Panc1 (cell line): ENCODE results near the gene SLC25A13. TPM values are rescaled to one million over a fixed set of nuclear protein-coding genes. Genes with fewer than 3 reads are reported as not detected.

ENCODE experiments used
- ATAC-seq: fragments of 200-7000 bp; cut with Tn5 transposase; 2 replicates; pipeline ENCODE4 v1.9.1; 2020; ENCODE audit warnings: mild to moderate bottlenecking, moderate library complexity
- BruUV-seq: library from RNA; stranded (reverse); fragments of 400-500 nt; replicated peaks from 2 replicates; lab custom pipeline; 2021; lab: Mats Ljungman, UMichigan
- CTCF ChIA-PET: fragments of 300-600 bp; sonication (Branson Sonifier 250); formaldehyde crosslinking; loops from one replicate; lab custom pipeline; 2022; ENCODE audit warnings: antibody characterized with exemption; lab: Charles Lee
- POLR2A ChIA-PET: fragments of 300-600 bp; sonication (Branson Sonifier 250); formaldehyde crosslinking; loops from one replicate; lab custom pipeline; 2022; ENCODE audit warnings: antibody characterized with exemption; lab: Charles Lee
- DNase-seq: peaks from one replicate; pipeline ENCODE4 v3.0.0-alpha.2; 2010; ENCODE audit warnings: low read depth, low spot score
- H3K27ac ChIP-seq: 2 replicates; pipeline ENCODE4 v1.5.1; 2011; ENCODE audit warnings: mild to moderate bottlenecking, low read length, inconsistent platforms
- H3K27me3 ChIP-seq: fragments of 200-500 bp; sonication (Bioruptor generic); 2 replicates; pipeline ENCODE4 v1.6.0; 2014; ENCODE audit warnings: low read length, inconsistent platforms; ENCODE audit not compliant: control insufficient read depth, insufficient read depth
- H3K36me3 ChIP-seq: fragments of 200-500 bp; sonication (Bioruptor generic); 2 replicates; pipeline ENCODE4 v1.5.1; 2014; ENCODE audit warnings: inconsistent platforms, mild to moderate bottlenecking, low read length, moderate library complexity; ENCODE audit not compliant: control insufficient read depth, insufficient read depth
- H3K4me1 ChIP-seq: 2 replicates; pipeline ENCODE4 v1.5.1; 2011; ENCODE audit warnings: inconsistent platforms, mild to moderate bottlenecking, low read length, moderate library complexity; ENCODE audit not compliant: control insufficient read depth, insufficient read depth
- H3K4me3 ChIP-seq, 2 experiments: 2 replicates each; pipeline ENCODE4 v1.5.1; 2011 to 2012; ENCODE audit warnings: low read depth in 2 of 2, low read length in 2 of 2, mild to moderate bottlenecking in 2 of 2, inconsistent platforms in 1 of 2, moderate library complexity in 1 of 2
- H3K9me3 ChIP-seq: fragments of 200-500 bp; sonication (Bioruptor generic); 2 replicates; pipeline ENCODE4 v1.5.1; 2014; ENCODE audit warnings: low read depth, mild to moderate bottlenecking, inconsistent platforms, low read length, moderate library complexity; ENCODE audit not compliant: control insufficient read depth, insufficient read depth
- POLR2AphosphoS5 ChIP-seq: IDR thresholded peaks from 2 replicates; pipeline ENCODE4 v1.6.1; 2012; ENCODE audit warnings: mild to moderate bottlenecking, low read depth, low read length, moderate library complexity
- SIN3A ChIP-seq: IDR thresholded peaks from 2 replicates; pipeline ENCODE4 v1.6.1; 2012; ENCODE audit warnings: low read depth, mild to moderate bottlenecking, low read length, moderate library complexity, borderline replicate concordance; ENCODE audit not compliant: insufficient read depth
- TCF7L2 ChIP-seq: IDR thresholded peaks from 2 replicates; pipeline ENCODE4 v1.6.1; 2011; ENCODE audit warnings: mild to moderate bottlenecking, low read depth, low read length, inconsistent platforms
- in situ Hi-C: cut with HindIII; loops from 2 replicates; pipeline ENCODE4 v1.10.0; 2016; ENCODE audit warnings: low sequenced_read_pairs, low pct_unique_long_range_greater_than_20kb
- intact Hi-C: fragments of 100-400 bp; cut with micrococcal nuclease; formaldehyde crosslinking; loops from one replicate; pipeline ENCODE4 v1.10.0; 2022; ENCODE audit not compliant: unreplicated experiment
- total RNA-seq: library from RNA; stranded (reverse); gene quantifications from one replicate; pipeline ENCODE4 v1.2.1, GENCODE V29; 2021; ENCODE audit not compliant: unreplicated experiment
- TF ChIP-seq, protein P1 (sequence below): fragments of 450-650 bp; IDR thresholded peaks from 2 replicates; pipeline ENCODE4 v1.5.1; 2017; ENCODE audit warnings: mild to moderate bottlenecking
- TF ChIP-seq, protein P2 (sequence below), 2 experiments: IDR thresholded peaks; 2 replicates each; pipeline ENCODE4 v1.6.1; 2011 to 2012; ENCODE audit warnings: low read depth in 2 of 2, control low read depth in 1 of 2, low read length in 1 of 2, mild to moderate bottlenecking in 1 of 2, moderate library complexity in 1 of 2; ENCODE audit not compliant: insufficient read depth in 1 of 2

Gene SLC25A13
- total RNA-seq, 1 experiment from 2014 or later: 69.4 TPM

DNA sequence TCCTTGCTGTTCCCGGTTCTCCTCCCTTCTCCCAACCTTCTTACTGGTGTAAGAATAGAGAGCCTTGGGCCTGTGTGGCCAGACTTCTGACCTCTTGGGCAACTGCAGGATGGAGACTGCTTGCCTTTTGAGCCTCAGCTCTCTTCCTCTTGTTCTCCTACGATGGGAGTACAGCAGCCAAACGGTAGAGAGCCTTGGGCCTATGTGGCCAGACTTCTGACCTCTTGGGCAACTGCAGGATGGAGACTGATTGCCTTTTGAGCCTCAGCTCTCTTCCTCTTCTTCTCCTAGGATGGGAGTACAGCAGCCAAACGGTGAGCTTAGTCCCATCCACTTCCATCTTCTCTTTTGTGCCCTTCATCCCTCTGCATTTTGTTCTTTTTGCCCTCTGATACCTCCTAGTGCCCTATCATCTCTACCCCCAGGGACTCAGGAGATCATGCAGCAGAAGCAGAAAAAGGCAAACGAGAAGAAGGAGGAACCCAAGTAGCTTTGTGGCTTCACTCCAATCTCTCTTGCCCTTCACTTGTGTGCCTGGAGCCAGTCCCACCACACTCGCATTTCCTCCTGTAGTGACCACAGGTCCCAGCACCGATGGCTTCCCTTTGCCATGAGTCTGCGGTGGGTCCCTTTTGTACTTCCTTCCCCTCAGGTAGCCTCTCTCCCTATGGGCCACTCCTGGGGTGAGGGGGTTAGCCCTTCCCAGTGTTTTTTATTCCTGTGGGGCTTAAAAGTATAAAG, 15.3 kb downstream of the SLC25A13 start:
- H3K36me3 ChIP-seq: no peaks in the 10 kb centered on the region
- intact Hi-C loops: no loop called here
- in situ Hi-C loops: no loop called here
- no peak overlapping the region for H3K4me3 ChIP-seq
- no peak overlapping the region for H3K27ac ChIP-seq
- peaks cover 4% of the 10 kb centered on the region; the same call in 1 of the 2 replicates for H3K9me3 ChIP-seq
- TF ChIP-seq TCF7L2 (no peak), POLR2AphosphoS5 (no peak), SIN3A (no peak)
- TF ChIP-seq, protein P1, sequence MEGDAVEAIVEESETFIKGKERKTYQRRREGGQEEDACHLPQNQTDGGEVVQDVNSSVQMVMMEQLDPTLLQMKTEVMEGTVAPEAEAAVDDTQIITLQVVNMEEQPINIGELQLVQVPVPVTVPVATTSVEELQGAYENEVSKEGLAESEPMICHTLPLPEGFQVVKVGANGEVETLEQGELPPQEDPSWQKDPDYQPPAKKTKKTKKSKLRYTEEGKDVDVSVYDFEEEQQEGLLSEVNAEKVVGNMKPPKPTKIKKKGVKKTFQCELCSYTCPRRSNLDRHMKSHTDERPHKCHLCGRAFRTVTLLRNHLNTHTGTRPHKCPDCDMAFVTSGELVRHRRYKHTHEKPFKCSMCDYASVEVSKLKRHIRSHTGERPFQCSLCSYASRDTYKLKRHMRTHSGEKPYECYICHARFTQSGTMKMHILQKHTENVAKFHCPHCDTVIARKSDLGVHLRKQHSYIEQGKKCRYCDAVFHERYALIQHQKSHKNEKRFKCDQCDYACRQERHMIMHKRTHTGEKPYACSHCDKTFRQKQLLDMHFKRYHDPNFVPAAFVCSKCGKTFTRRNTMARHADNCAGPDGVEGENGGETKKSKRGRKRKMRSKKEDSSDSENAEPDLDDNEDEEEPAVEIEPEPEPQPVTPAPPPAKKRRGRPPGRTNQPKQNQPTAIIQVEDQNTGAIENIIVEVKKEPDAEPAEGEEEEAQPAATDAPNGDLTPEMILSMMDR: no peak
- TF ChIP-seq, protein P2, sequence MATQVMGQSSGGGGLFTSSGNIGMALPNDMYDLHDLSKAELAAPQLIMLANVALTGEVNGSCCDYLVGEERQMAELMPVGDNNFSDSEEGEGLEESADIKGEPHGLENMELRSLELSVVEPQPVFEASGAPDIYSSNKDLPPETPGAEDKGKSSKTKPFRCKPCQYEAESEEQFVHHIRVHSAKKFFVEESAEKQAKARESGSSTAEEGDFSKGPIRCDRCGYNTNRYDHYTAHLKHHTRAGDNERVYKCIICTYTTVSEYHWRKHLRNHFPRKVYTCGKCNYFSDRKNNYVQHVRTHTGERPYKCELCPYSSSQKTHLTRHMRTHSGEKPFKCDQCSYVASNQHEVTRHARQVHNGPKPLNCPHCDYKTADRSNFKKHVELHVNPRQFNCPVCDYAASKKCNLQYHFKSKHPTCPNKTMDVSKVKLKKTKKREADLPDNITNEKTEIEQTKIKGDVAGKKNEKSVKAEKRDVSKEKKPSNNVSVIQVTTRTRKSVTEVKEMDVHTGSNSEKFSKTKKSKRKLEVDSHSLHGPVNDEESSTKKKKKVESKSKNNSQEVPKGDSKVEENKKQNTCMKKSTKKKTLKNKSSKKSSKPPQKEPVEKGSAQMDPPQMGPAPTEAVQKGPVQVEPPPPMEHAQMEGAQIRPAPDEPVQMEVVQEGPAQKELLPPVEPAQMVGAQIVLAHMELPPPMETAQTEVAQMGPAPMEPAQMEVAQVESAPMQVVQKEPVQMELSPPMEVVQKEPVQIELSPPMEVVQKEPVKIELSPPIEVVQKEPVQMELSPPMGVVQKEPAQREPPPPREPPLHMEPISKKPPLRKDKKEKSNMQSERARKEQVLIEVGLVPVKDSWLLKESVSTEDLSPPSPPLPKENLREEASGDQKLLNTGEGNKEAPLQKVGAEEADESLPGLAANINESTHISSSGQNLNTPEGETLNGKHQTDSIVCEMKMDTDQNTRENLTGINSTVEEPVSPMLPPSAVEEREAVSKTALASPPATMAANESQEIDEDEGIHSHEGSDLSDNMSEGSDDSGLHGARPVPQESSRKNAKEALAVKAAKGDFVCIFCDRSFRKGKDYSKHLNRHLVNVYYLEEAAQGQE (IDR thresholded peaks at IDR 0.05; ENCODE audit: insufficient read depth in 1 of 2, low read depth in 2 of 2, low read length in 1 of 2): no peak
- peaks cover 8% of the 10 kb centered on the region; the same call in 1 of the 2 replicates for H3K4me1 ChIP-seq
- BruUV-seq: no TSS peak
- CTCF ChIA-PET: no interaction called here
- POLR2A ChIA-PET: no interaction called here
- no peak for ATAC-seq
- H3K27me3 ChIP-seq: no peaks in the 10 kb centered on the region
- no peak for DNase-seq

DNA sequence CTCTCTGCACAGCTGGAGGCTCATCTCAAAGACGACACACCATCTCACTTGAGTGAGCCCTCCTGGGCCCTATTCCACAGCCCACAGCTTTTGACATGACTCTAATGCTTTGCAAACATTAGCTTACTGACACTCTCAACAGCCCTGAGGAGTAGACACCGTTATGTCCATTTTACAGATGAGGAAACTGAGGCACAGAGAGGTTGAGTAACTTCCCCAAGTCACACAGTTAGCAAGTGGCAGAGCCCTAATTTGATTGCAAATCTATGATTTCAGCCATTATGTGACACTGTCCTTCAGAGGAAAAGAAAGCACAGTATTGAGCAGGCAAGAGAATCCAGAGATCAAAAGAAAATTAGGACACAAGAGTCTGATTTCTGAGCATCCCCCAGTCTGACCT, 16.0 kb downstream of the SLC25A13 start:
- POLR2A ChIA-PET: no interaction called here
- DNase-seq (no peak), ATAC-seq (no peak)
- Histone ChIP-seq H3K9me3 (peaks cover 4% of the 10 kb centered on the region; the same call in 1 of the 2 replicates), H3K4me1 (peaks cover 8% of the 10 kb centered on the region; the same call in 1 of the 2 replicates), H3K27me3 (no peaks in the 10 kb centered on the region), H3K27ac (no peak overlapping the region), H3K36me3 (no peaks in the 10 kb centered on the region), H3K4me3 (no peak overlapping the region)
- TF ChIP-seq SIN3A (no peak), POLR2AphosphoS5 (no peak), TCF7L2 (no peak)
- TF ChIP-seq, protein P1: no peak
- TF ChIP-seq, protein P2 (IDR thresholded peaks at IDR 0.05; ENCODE audit: insufficient read depth in 1 of 2, low read depth in 2 of 2, low read length in 1 of 2): no peak
- intact Hi-C loops (no loop called here), in situ Hi-C loops (no loop called here)
- CTCF ChIA-PET: no interaction called here
- no TSS peak for BruUV-seq
